ENCODE measurements around the gene TMEM147.

The TMEM147 gene

DNA sequence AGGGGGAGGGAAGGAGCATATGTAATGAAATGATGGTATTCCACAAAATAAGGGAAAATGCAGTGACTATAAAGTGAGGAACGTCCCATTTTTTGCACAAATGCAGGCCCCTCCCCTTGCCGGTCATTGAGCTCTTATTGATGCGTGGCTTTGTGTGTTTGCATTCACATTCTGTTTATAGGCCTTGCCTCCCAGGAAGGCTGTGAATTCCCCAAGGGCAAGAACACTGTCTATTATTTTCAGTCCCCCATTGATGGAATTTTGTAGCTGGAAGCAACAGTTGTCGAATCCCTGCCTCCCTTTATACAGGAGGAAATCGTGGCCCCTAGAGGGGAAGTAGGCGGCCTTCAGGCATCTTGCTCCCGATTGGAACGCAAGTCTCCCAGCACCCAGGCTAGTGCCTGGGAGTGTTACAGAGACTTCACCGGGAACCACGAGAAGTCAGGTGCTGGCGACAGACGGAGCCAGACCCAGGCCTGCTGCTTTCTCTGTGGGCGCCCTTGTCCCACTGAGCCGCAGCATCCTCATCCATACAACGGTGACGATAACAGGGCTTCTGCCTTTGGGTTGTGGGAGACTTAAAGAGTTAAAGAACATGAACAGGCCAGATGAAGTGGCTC lies 24.2 kb upstream of the TMEM147 start:
- DNase-seq = no peak

DNA sequence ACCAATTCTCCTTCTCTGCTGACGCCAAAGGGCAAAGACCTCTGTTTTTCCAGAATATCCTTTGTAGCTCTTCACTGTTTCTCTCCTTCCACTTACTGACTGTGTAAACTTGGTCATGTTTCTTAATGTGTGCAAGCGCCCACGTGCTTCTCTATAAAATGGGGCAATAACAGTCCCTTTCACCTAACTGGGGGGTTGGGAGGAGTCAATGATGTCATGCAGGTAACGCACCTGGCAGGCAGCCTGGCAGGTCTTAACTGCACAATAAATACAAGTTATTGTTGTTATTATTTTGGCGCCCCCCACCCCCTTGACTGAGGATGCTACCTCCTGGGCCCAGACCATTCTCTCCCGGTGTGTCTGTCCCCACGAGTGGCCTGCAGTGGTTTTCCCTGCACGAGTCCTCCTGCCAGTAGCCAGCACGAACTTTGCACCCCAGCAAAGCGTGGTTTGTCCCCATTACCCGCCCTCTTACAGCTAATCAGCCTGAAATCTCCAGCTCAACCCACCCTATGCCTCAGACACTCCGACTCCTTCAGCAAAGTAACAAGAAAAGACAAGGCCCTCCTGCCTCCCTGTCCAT lies 22.6 kb upstream of the TMEM147 start:
- DNase-seq = no peak

DNA sequence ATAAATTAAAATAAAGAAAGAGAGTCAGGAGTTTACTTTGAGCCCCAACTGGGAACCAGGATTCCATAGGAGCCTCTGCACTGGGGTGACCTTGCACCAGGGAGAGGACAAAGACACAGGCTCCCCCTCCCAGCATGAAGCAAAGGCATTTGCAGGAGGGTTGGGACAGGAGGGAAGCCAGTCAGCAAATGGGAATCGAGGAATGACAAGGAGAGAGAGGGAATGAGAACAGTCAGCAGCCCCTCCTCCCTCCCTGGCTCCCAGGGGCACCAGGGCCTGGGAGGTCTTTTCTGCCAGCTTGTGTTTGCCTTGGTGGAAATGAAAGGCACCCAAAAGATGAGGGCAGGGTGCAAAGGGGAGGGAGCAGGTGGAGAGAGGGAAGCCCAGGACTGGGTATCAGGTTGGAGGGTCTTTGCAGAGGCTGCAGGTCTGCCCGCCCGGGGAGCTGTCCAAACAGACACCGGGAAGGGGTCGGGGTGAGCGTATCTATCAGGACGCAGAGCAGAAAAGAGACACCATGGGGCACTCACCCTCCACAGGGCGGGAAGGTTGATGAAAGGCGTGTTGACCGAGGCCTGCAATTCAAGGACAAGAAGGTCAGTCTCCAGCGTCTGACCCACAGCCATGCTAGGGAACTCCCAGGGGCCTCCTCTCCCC lies 21.1 kb upstream of the TMEM147 start:
- no peak for DNase-seq

DNA sequence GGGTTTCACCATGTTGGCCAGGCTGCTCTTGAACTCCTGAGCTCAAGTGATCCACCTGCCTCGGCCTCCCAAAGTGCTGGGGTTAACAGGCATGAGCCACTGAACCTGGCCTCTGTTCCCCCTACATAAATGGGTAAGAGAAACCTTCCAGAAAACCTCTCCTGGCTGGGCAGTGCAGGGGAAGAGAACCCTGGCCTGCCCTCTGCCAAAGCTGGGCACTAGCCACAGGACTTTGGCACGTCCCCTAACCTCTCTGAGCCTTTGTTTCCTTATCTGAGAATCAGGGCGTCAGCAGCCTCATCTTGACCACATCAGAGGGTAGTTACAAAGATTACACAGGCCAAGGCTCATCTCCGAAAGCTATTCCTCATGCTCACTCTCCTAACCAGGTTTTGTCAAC lies 19.6 kb upstream of the TMEM147 start:
- no peak for DNase-seq

DNA sequence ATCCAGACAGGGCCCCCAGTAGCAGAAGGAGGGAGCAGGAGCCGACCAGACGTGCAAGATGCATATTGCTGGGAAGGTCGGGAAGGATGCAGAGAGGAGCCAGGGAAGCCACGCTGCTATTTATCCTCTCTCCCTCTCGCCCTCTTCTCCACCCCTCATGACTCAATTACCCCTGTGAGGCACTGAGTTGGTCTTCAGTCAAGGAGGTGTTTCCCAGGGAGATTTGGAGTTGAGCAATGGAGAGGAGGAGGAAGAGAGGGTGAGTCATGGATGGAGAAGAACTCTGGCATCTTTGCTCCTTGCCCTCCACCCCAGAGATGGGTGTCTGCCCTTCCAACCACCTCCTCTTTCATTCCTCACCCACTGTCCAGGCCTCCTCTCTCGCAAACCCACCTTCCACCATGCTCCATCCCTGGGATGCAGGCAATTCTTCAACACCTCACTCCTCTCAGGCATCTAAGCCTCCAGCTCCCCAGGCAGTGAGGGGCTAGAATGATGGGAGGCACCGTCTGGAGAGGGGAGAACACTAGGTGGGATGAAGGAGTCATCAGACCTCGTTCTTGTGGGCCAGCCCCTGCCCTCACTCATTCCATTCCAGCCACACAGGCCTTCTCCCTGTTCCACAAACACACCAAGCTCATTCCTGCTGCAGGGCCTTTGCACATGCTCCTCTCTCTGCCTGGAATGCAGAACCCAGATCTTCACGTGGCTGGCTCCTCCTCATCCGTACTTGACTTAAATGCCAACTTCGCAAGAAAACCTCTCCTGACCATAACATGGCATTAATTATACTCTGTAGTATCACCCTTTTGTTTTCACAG lies 17.0 kb upstream of the TMEM147 start, which contains the start of gene SBSN:
Gene SBSN, minus strand, starts transcription at position 94 of the 821 bp plus-strand sequence. Its CDS starts 30 bp downstream, at position 64.
- DNase-seq = no peak

DNA sequence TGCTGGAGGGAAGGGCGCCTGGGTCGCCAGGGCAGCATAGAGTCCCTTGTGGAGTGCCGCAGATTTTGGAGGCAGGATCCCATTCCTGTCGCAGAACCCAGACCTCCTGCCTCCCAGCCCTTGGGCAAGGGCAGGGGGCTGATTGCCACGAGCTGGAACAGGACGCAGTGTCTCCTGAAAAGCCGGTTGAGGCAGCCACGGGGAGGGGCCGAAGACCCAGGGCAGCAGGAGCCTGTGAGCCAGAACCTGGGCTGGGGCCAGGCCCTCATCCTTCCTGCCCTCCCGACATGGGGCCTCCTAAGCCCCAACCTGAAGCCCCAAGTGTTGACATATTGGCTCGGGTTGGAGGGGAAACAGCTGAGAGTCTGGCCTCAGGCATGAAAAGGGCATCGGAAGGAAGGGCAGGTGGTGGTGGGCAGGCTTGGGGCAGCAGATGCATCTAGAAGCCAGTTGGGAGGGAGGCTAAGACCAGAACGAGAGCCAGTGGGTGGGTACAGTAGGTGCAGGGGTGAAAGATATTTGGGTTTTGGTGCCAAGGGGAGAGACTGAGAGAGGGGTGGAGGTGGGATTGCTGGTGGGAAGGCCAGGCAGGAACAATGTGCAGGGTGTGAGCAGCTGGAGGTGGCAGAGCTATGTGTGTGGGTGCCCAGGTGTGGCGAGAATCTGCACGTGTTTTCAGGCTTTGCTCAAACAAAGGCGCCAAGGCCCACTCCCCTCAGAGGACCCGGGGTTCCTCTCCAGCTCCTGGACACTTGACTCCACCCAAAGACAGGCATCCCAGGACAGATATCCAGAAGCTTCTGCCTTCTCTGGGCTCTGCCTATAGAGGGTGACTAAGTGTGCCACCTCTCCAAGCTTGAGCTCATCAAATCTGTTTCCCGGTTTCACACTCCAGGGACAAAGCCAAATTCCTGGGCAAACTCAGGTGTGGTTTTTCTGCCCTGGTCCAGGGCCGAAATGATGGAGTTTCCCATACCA lies 15.9 kb upstream of the TMEM147 start:
- DNase-seq = no peak

DNA sequence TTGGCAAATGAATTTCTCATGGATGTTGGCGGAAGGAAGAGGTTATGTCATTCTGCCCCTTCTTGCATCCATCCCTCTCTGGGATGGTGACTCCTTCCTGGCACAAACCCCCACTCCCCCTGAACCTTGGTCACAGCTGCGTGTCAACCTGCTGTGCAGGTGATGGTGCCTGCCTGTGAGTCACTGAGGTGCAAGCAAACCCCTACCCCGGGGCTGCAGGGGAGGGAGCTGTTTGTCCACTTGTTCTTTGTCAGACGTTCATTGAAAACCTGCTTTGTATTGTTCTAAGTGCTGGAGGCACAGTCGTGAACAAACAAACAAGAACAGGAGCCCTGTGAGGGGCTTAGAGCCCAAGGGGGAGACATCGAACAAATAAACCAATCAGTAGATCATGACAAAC lies 14.1 kb upstream of the TMEM147 start:
- peak; percentile 83 for DNase-seq

DNA sequence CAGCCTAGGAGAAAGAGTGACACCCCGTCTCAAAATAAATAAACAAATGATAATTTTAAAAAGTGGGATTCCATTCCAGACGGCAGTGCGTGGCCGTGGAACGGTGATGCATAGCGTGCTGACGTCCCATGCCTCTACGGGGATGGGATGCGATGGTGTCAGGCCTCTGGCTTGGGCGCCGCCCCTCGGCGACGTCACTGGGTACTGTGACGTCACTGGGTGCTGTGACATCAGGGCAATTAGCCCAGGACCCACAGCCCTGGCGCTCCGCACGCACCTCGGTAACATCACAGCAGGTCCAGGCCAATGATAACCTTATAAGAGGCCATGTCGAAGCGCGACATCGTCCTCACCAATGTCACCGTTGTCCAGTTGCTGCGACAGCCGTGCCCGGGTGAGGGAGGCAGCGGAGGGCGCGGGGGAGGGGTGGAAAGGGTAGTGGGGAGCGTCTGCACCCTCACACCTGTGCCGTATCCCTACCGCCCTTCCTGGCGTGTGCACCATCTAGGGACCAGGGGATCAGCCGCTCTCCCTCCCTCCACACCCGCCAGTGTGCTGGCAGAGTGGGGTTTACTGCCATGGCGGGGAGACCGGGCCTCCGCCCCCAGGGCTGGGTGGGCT lies 12.1 kb upstream of the TMEM147 start, which contains the start of gene GAPDHS:
Gene GAPDHS, plus strand, starts transcription at position 256 of the 621 bp plus-strand sequence. Its CDS starts 72 bp downstream, at position 328.
- DNase-seq = no peak

DNA sequence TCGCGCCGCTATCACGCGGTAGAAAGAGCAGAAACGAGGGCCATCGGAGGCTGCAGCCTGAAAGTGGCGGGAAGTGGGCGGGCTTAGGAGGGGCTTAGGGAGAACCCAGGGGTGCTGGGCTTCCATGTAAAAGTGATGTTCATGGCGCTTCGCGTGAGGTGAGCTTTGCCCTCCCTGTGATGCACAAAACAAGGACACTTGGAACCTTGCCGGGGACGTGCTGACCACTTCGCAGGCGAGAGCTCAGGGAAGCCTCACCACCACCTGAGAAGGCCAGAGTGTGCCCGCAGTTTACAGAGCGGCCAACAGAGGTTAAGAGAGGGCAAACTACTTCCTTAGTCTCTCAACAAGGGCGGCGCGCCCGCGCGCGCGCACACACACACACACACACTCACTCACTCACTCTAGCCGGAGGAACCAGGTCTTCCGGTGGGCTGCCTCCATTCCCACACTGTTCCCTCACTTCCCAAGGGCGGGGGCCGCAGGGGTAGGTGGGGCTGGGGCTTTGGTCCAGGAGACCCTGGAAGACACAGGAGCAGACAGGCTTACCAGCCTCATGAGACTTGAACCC lies 11.5 kb upstream of the TMEM147 start:
- peak; percentile 24 for DNase-seq

DNA sequence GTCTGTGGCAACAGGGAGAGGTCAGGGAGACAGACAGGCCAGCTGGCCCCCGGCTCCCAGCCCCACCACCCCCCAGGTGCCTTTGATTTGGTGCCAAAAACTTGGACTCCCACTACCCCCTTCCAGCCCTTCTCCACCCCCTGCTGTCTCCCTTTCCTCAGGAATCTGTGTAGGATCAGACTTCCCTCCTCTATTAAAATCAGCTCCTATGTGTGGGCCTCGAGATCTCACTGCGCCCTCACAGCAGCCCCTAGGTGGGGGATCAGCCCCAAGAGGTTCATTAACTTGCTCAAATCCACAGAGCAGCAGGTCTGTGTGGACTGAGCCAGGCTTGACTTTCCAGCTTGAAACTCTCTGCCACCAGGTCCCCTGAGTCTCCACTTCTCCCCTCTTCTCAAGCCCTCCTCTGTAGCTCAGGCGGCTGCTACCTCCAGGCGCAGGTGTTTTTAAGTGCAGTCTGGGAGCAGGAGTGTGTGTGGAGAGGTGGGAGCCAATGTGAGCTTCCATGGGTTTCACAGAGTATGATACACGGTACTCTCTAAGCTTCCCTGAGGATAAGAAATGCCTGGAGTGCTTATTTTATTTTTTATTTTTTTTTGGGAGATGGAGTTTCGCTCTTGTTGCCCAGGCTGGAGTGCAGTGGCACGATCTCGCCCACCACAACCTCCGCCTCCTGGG lies 10.5 kb upstream of the TMEM147 start:
- DNase-seq = no peak

DNA sequence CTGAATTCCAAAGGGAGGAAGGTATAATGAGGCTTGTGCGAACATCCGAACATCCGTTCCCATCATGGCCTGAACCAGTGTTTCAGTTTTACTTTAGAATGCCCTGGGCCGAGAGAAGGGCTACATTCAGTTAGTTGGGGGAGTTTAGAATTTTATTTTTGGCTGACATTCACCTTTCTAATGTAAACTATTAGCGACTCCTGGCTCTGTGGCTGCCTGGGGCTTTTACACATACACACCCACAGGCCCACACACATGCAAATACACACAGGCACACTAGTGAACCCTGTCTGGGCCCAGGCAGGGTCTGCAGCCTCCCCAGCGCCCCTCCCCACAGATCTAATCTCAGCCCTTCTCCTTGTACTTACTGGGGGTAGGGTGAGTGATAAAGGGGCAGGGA lies 6.1 kb upstream of the TMEM147 start:
- DNase-seq = no peak

DNA sequence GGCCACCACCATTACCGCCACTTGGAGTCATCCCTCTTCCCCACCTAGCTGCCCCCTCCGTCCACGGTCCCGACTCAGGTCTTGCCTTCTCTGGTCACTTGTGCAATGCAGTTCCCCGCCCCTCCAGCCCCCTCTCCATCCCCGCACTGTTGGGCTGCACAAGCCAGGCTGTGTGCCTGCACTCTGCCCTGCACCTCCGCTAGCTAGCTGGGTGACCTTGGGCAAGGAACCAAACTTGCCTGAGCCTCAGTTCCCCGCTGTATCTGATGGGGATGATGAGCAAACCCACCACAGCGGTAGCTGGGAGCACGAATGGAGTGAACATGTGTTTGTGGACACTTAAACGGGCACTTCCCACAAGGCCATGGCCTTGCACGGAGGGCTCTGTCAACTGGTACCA lies 5.6 kb upstream of the TMEM147 start:
- DNase-seq = no peak

DNA sequence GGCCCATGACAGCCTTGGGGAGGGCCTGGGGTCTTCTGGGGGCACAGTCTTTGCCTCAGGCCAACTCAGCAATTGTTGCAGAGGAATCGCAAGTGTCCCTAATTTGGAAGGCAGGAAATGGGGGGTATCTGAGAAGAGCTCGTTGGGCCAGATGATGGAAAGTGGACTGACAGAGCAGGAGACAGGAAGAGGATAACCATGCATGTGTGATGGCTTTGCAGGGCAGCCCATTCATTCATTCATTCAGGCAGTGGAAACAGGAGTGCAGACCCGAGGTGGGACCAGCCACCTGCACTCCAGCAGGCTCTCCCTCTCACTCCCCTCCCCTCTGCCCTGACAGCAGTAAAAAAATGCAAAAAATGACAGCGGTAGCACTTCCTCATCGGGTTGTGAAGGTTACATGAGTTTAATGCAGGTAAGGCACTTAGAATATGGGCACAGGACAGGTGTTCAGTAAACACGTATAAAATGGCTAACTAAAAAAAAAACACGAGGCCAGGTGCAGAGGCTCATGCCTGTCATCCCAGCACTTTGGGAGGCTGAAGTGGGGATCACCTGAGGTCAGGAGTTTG lies 5.0 kb upstream of the TMEM147 start:
- no peak for DNase-seq

DNA sequence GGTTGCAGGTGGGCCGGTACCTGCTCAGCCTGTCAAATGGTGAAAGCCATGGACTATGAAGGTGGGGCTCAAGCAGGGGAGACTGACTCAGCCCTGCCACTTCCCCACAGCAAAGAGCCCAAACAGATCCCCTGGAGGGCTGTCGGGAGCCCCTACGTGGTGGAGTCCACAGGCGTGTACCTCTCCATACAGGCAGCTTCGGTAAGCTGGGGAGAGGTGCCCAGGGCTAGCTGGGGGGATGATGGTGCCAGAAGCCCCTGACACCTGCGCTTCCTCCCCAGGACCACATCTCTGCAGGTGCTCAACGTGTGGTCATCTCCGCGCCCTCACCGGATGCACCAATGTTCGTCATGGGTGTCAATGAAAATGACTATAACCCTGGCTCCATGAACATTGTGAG lies 3.2 kb upstream of the TMEM147 start:
- DNase-seq = no peak

DNA sequence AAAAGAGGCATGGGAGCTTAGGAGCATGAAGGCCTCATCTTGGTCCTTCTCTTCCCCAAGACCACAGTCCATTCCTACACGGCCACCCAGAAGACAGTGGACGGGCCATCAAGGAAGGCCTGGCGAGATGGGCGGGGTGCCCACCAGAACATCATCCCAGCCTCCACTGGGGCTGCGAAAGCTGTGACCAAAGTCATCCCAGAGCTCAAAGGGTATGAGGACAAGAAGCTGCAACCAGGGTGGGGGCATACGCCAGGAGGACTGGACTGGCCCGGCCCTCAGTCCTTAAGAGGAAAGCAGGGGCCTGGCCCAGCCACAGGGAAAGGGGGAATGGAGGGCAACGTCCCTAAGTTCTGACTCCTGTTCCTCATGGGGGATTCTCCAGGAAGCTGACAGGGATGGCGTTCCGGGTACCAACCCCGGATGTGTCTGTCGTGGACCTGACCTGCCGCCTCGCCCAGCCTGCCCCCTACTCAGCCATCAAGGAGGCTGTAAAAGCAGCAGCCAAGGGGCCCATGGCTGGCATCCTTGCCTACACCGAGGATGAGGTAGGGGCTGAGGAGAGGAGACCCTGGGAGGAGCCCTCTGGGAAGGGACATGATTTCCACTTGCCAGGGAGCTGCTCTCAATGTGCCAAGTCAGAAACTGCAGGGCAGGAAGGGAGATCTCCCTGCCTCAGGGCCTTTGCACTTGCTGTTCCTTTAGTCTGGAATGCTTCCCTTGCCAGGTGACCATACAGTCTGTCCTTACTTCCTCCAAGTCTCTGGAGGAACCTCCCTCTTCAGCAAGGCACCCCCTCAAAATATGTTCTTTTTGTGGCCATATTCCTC lies 1.9 kb upstream of the TMEM147 start:
- DNase-seq = no peak

DNA sequence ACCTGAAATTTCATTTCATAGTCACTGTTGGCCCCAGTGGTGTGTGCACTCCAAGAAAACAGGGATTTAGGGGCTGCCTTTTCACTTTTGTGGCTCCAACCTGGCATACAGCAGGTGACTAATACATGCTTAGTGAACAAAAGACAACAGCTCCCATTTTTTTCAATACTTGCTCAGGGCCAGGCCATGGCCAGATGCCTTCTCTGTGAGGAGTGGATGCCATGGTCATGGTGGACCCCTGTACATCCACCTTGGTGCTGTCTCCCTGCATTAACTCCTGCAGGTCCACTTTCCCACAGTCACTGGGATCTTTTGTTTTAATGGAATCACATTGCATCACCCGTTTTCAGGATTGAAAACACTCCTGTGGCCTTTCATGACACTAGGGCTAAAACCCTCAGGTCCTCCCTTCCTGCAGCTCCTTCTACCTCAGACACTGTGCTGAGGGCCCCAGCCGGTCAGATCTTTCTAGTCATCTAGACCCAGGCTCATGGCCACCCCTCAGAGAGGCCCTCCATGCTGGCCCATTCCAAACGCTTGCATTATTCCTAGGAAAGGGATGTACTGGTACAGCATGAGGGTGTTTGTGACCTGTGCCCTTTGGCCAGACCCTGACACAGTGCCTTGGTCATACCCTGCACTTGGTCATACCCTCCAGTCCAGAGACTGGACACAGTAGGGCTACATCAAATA lies 1.2 kb upstream of the TMEM147 start:
- DNase-seq = no peak

DNA sequence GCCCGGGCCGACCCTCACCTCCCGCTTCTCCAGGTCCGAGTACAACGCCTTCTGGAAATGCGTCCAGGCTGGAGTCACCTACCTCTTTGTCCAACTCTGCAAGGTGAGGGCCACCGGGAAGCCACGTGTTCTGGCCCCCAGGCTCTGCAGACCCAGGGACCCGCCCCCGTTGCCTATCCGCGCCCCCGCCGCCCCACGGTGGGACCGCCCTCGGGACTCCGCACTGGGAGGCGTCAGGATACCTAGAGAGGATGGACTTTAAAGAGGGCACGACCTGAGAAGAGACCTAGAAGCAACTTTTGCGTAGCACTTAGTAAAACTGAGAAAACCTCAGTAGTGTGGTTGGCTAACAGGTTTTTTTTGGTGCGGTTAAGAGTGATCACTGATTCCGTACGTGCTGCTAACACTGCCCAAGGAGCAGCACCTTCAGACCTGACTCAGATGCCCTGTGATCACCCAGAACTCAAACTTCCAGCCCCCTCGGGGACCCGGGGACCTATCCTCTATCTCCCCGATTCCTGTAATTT lies 492 bp downstream of the TMEM147 start:
- peak; percentile 62 for DNase-seq

DNA sequence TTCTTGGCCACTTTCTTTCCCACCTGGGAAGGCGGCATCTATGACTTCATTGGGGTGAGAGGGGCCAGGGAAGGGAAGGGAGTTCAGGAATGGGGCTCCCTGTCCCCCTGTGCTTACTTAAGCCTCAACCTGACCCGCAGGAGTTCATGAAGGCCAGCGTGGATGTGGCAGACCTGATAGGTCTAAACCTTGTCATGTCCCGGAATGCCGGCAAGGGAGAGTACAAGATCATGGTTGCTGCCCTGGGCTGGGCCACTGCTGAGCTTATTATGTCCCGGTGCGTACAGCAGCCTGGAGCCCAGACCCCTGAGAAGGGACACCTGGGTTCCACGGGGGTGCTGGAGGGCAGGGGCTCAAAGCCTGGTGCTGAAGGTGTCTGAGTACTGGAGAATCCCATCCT lies 1.1 kb downstream of the TMEM147 start:
- DNase-seq = no peak

Data from NCI-H146 (cell line).